Measurements from ENCODE around the gene CACNA1I. TPM values are rescaled to one million over a fixed set of nuclear protein-coding genes. Genes with fewer than 3 reads are reported as not detected.

Gene CACNA1I
- total and polyA plus RNA-seq, 10 donors, result 0.24 to 4.1 (median 1.1) TPM

GRCh38 chr22:39675947-39676346, 105.4 kb downstream of the CACNA1I start:
- intact Hi-C loops (cut with DNase I; ENCODE audit: low total_unique reads), result no loop called here

GRCh38 chr22:39677967-39678366, 107.4 kb downstream of the CACNA1I start:
- no peak overlapping the region for H3K4me3 ChIP-seq
- H3K9me3 ChIP-seq, result peaks cover 0 to 7% (median 6%) of the 10 kb centered on the region in 8 donors
- intact Hi-C loops (cut with DNase I; ENCODE audit: low total_unique reads), result no loop called here
- WGBS, 5 donors, result 91 to 100% (median 95%) methylated on average over 4 to 12 of the region's 12 CpGs
- H3K36me3 ChIP-seq, result no peaks in the 10 kb centered on the region
- no peaks in the 10 kb centered on the region for H3K4me1 ChIP-seq
- H3K27ac ChIP-seq, result no peak overlapping the region
- peaks cover 0 to 37% (median 0%) of the 10 kb centered on the region in 7 donors for H3K27me3 ChIP-seq (replicated peaks in 1 of 7)
- no peak for DNase-seq
- TF ChIP-seq POLR2AphosphoS5 (IDR thresholded peaks at IDR 0.05) (no peak), POLR2A (IDR thresholded peaks at IDR 0.05) (no peak), CTCF (IDR thresholded peaks at IDR 0.05 in 8 of 11, conservative IDR thresholded peaks at IDR 0.05 in 3 of 11) (no peak)

More at GRCh38 chr22:39675947-39676346, 105.4 kb downstream of the CACNA1I start:
- H3K36me3 ChIP-seq, result peaks cover 0 to 9% (median 0%) of the 10 kb centered on the region in 6 donors
- H3K4me1 ChIP-seq, result no peaks in the 10 kb centered on the region
- H3K4me3 ChIP-seq, result no peak overlapping the region
- peaks cover 3 to 27% (median 26%) of the 10 kb centered on the region in 8 donors for H3K9me3 ChIP-seq
- no peak overlapping the region for H3K27ac ChIP-seq
- TF ChIP-seq POLR2A (IDR thresholded peaks at IDR 0.05) (no peak), POLR2AphosphoS5 (IDR thresholded peaks at IDR 0.05) (no peak), CTCF (IDR thresholded peaks at IDR 0.05 in 8 of 11, conservative IDR thresholded peaks at IDR 0.05 in 3 of 11) (no peak)
- H3K27me3 ChIP-seq (replicated peaks in 1 of 7), result peaks cover 0 to 29% (median 0%) of the 10 kb centered on the region in 7 donors
- DNase-seq, result no peak
- 61 to 77% (median 68%) methylated on average over 10 of the region's 10 CpGs for WGBS, 5 donors

- intact Hi-C loops (cut with DNase I; ENCODE audit: low total_unique reads), result no loop called here
- peaks cover 0 to 46% (median 0%) of the 10 kb centered on the region in 7 donors for H3K27me3 ChIP-seq (replicated peaks in 1 of 7)
- DNase-seq, result no peak
- no peak overlapping the region for H3K27ac ChIP-seq
- no peaks in the 10 kb centered on the region for H3K9me3 ChIP-seq
- no peaks in the 10 kb centered on the region for H3K36me3 ChIP-seq
- 85 to 92% (median 90%) methylated on average over 29 to 47 of the region's 47 CpGs for WGBS, 5 donors
- TF ChIP-seq CTCF (IDR thresholded peaks at IDR 0.05 in 8 of 11, conservative IDR thresholded peaks at IDR 0.05 in 3 of 11) (no peak), POLR2A (IDR thresholded peaks at IDR 0.05) (no peak), POLR2AphosphoS5 (IDR thresholded peaks at IDR 0.05) (no peak)
- H3K4me1 ChIP-seq, result no peaks in the 10 kb centered on the region
- H3K4me3 ChIP-seq, result no peak overlapping the region
These were observed 108.4 kb downstream of the CACNA1I start for GRCh38 chr22:39678862-39679490.

DNA sequence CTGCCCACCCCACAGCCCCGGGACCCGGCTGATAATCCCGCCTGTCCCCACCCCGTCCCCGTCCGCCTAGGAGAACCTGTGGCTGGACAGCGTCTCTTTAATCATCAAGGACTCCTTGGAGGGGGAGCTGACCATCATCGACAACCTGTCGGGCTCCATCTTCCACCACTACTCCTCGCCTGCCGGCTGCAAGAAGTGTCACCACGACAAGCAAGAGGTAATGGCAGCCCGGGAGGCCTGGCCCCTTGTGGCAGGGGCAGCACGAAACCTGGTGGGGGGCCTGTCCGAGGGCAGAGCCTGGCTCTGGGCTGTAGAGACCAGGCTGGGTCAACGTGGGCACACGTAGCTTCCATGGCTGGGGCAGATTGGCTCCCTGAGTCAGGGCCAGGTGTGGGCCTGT, 109.1 kb downstream of the CACNA1I start:
- no peak overlapping the region for H3K4me3 ChIP-seq
- TF ChIP-seq POLR2AphosphoS5 (IDR thresholded peaks at IDR 0.05) (no peak), POLR2A (IDR thresholded peaks at IDR 0.05) (no peak)

More for the DNA sequence above, 109.1 kb downstream of the CACNA1I start:
- intact Hi-C loops (cut with DNase I; ENCODE audit: low total_unique reads), result no loop called here
- H3K4me1 ChIP-seq, result no peaks in the 10 kb centered on the region
- no peaks in the 10 kb centered on the region for H3K9me3 ChIP-seq
- no peak for DNase-seq
- H3K36me3 ChIP-seq, result no peaks in the 10 kb centered on the region
- H3K27ac ChIP-seq, result no peak overlapping the region
- WGBS, 5 donors, result 89 to 91% (median 89%) methylated on average over 8 to 17 of the region's 17 CpGs
- H3K27me3 ChIP-seq (replicated peaks in 1 of 7), result peaks cover 0 to 53% (median 4%) of the 10 kb centered on the region in 7 donors

Data from spleen (tissue), 11 donors.